Nephron (organoid): ENCODE results near the gene BUD31.

Experiments
- H3K27ac Mint-ChIP-seq, 3 experiments: 2 replicates each; pipeline ENCODE4 v1.8.0; 2020; ENCODE audit warnings: mixed read lengths in 3 of 3, mild to moderate bottlenecking in 2 of 3, moderate library complexity in 1 of 3
- H3K27me3 Mint-ChIP-seq: 2 replicates; pipeline ENCODE4 v1.8.0; 2021; ENCODE audit warnings: low read depth, mild to moderate bottlenecking, moderate library complexity, mixed read lengths
- H3K36me3 Mint-ChIP-seq: 2 replicates; pipeline ENCODE4 v1.8.0; 2020; ENCODE audit warnings: low read depth, mixed read lengths
- H3K4me1 Mint-ChIP-seq: 2 replicates; pipeline ENCODE4 v1.8.0; 2020; ENCODE audit warnings: mixed read lengths
- H3K4me3 Mint-ChIP-seq, 3 experiments: 2 replicates each; pipeline ENCODE4 v1.8.0; 2020; ENCODE audit warnings: mild to moderate bottlenecking in 3 of 3, mixed read lengths in 3 of 3, moderate library complexity in 2 of 3
- H3K9me3 Mint-ChIP-seq: 2 replicates; pipeline ENCODE4 v1.8.0; 2020; ENCODE audit warnings: mixed read lengths
- CTCF ChIP-seq, 3 experiments: fragments of 200-600 bp; sonication (generic); IDR thresholded peaks; one replicate each; pipeline ENCODE4 v1.5.0; 2021; ENCODE audit warnings: antibody characterized with exemption in 3 of 3; ENCODE audit not compliant: unreplicated experiment in 3 of 3

BUD31 gene

GRCh38 chr7:99395616-99396327, 13.0 kb upstream of the BUD31 start:
- no peaks in the 10 kb centered on the region for H3K9me3 Mint-ChIP-seq
- H3K4me1 Mint-ChIP-seq = peaks cover 16% of the 10 kb centered on the region
- TF ChIP-seq CTCF (IDR thresholded peaks at IDR 0.05; ENCODE audit: unreplicated experiment in 3 of 3) = no peak
- H3K27ac Mint-ChIP-seq = no peak overlapping the region
- no peaks in the 10 kb centered on the region for H3K27me3 Mint-ChIP-seq
- H3K4me3 Mint-ChIP-seq = no peak overlapping the region
- H3K36me3 Mint-ChIP-seq = peaks cover 35% of the 10 kb centered on the region

- Mint-ChIP-seq H3K27ac (peak overlapping the region; percentile 32 to 59 (median 52)), H3K9me3 (no peaks in the 10 kb centered on the region), H3K4me3 (peak overlapping the region in 2 of 3 experiments; percentile 31 to 37), H3K36me3 (peaks cover 44% of the 10 kb centered on the region), H3K4me1 (peaks cover 16% of the 10 kb centered on the region), H3K27me3 (no peaks in the 10 kb centered on the region)
- TF ChIP-seq CTCF (IDR thresholded peaks at IDR 0.05; ENCODE audit: unreplicated experiment in 3 of 3) = no peak
Measured at GRCh38 chr7:99396418-99397296, 12.1 kb upstream of the BUD31 start.

- Mint-ChIP-seq H3K27me3 (no peaks in the 10 kb centered on the region), H3K4me3 (peak overlapping the region in 1 of 3 experiments; percentile 37), H3K27ac (peak overlapping the region; percentile 32 to 59 (median 52)), H3K4me1 (peaks cover 16% of the 10 kb centered on the region), H3K36me3 (peaks cover 47% of the 10 kb centered on the region), H3K9me3 (no peaks in the 10 kb centered on the region)
- no peak for TF ChIP-seq CTCF (IDR thresholded peaks at IDR 0.05; ENCODE audit: unreplicated experiment in 3 of 3)
Measured at GRCh38 chr7:99397297-99397983, 11.3 kb upstream of the BUD31 start.

GRCh38 chr7:99398891-99399445, 9.8 kb upstream of the BUD31 start:
- TF ChIP-seq CTCF (IDR thresholded peaks at IDR 0.05; ENCODE audit: unreplicated experiment in 3 of 3) = no peak
- no peaks in the 10 kb centered on the region for H3K27me3 Mint-ChIP-seq
- H3K9me3 Mint-ChIP-seq = no peaks in the 10 kb centered on the region
- H3K4me1 Mint-ChIP-seq = peaks cover 8% of the 10 kb centered on the region
- H3K27ac Mint-ChIP-seq = no peak overlapping the region
- H3K4me3 Mint-ChIP-seq = no peak overlapping the region
- peaks cover 60% of the 10 kb centered on the region for H3K36me3 Mint-ChIP-seq

GRCh38 chr7:99399597-99399996, 9.2 kb upstream of the BUD31 start:
- Mint-ChIP-seq H3K9me3 (no peaks in the 10 kb centered on the region), H3K36me3 (peaks cover 64% of the 10 kb centered on the region), H3K4me1 (peaks cover 12% of the 10 kb centered on the region), H3K4me3 (no peak overlapping the region), H3K27ac (no peak overlapping the region), H3K27me3 (no peaks in the 10 kb centered on the region)
- TF ChIP-seq CTCF (IDR thresholded peaks at IDR 0.05; ENCODE audit: unreplicated experiment in 3 of 3) = no peak
